SJCRH30 (cell line): ENCODE results near the gene TLK1. TPM values are rescaled to one million over a fixed set of nuclear protein-coding genes. Genes with fewer than 3 reads are reported as not detected.

ENCODE experiments used
- DNase-seq, 2 experiments: peaks; one replicate each; pipeline ENCODE4 v3.0.0-alpha.2; 2015 to 2020
- H3K27ac ChIP-seq: fragments of 250-450 bp; sonication (Bioruptor Pico); 2 replicates; pipeline ENCODE4 v1.5.1; 2020; ENCODE audit warnings: mild to moderate bottlenecking, moderate library complexity
- H3K27me3 ChIP-seq: fragments of 250-450 bp; sonication (Bioruptor Pico); 2 replicates; pipeline ENCODE4 v1.5.1; 2020; ENCODE audit warnings: mild to moderate bottlenecking, moderate library complexity
- H3K36me3 ChIP-seq: fragments of 250-450 bp; sonication (Bioruptor Pico); 2 replicates; pipeline ENCODE4 v1.5.1; 2020; ENCODE audit warnings: mild to moderate bottlenecking, moderate library complexity
- H3K4me1 ChIP-seq: fragments of 250-450 bp; sonication (Bioruptor Pico); 2 replicates; pipeline ENCODE4 v1.5.1; 2020; ENCODE audit warnings: mild to moderate bottlenecking, moderate library complexity
- H3K4me3 ChIP-seq: fragments of 250-450 bp; sonication (Bioruptor Pico); 2 replicates; pipeline ENCODE4 v1.5.1; 2020; ENCODE audit warnings: mild to moderate bottlenecking, moderate library complexity
- H3K9me3 ChIP-seq: fragments of 250-450 bp; sonication (Bioruptor Pico); replicated peaks from 2 replicates; pipeline ENCODE4 v1.5.1; 2020; ENCODE audit warnings: mild to moderate bottlenecking, moderate library complexity
- total RNA-seq: library from RNA; depleted of rRNA; stranded (reverse); fragments of >200 nt; shearing (Covaris generic); gene quantifications from 2 replicates; pipeline ENCODE4 v1.2.3, GENCODE V29; 2014; rRNA removed

TLK1 gene
- total RNA-seq, 1 experiment from 2014 or later, result 18.4 TPM

- Histone ChIP-seq H3K36me3 (peaks cover 15% of the 10 kb centered on the region), H3K27me3 (no peaks in the 10 kb centered on the region), H3K27ac (no peak overlapping the region), H3K4me1 (no peaks in the 10 kb centered on the region), H3K9me3 (no peaks in the 10 kb centered on the region), H3K4me3 (no peak overlapping the region)
- DNase-seq, result no peak
These were observed 217.1 kb downstream of the TLK1 start for GRCh38 chr2:170943596-170943995.

DNA sequence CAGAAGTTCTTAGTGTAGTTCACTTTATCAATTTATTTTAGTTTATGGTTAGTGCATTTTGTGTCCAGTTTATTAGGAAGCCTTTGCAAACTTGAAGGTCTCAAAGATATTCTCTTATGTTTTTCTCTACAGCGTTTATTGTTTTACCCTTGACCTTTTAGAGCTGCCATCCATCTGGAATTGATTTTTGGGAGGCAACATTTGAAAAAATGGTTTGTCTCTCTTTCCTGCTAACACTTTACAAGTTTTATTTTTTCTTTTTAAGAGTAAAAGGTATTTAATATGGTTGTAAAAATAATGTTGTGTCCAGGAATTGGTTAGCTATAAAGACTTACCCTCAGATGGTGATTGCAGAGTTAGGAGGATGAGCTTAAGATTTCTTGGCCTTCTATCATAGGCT lies 217.7 kb downstream of the TLK1 start:
- no peak for DNase-seq
- H3K27ac ChIP-seq, result no peak overlapping the region
- H3K36me3 ChIP-seq, result peaks cover 15% of the 10 kb centered on the region
- H3K4me3 ChIP-seq, result no peak overlapping the region
- no peaks in the 10 kb centered on the region for H3K4me1 ChIP-seq
- no peaks in the 10 kb centered on the region for H3K9me3 ChIP-seq
- no peaks in the 10 kb centered on the region for H3K27me3 ChIP-seq

DNA sequence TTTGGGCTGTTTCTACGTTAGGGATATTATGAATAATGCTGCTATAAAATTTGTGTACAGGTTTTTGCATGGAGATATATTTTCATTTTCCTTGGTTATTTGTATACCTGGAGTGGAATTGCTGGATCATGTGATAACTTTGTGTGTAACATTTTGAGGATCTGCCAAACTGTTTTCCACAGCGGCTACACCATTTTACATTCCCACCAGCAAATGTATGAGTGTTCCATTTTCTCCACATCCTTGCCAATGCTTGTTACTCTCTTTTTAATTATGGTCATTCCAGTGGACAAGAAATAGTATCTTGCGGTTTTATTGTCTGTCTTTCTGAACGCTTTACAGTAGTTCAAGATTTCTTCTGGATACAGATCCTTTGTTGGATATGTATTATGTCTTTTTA lies 218.1 kb downstream of the TLK1 start:
- Histone ChIP-seq H3K4me1 (no peaks in the 10 kb centered on the region), H3K4me3 (no peak overlapping the region), H3K36me3 (peaks cover 15% of the 10 kb centered on the region), H3K27ac (no peak overlapping the region), H3K27me3 (no peaks in the 10 kb centered on the region), H3K9me3 (no peaks in the 10 kb centered on the region)
- no peak for DNase-seq

Other genes with a start within 250 kb of the TLK1 start
- 63.8 and 72.9 TPM in 2 replicates for gene GORASP2, start 231.6 kb downstream of the TLK1 start, total RNA-seq